Hepatocyte (in vitro differentiated cells): ENCODE results near the gene ATF3. TPM values are rescaled to one million over a fixed set of nuclear protein-coding genes. Genes with fewer than 3 reads are reported as not detected.

Experiments used
- DNase-seq: peaks from one replicate; pipeline ENCODE4 v3.0.0-alpha.2; 2016; ENCODE audit warnings: low spot score
- H2AFZ ChIP-seq: fragments of 200-600 bp; sonication (generic); 2 replicates; pipeline ENCODE4 v1.6.0; 2016; ENCODE audit warnings: antibody characterized with exemption, mild to moderate bottlenecking
- H3K27ac ChIP-seq: fragments of 200-600 bp; sonication (generic); 2 replicates; pipeline ENCODE4 v1.5.1; 2016; ENCODE audit warnings: mild to moderate bottlenecking
- H3K27me3 ChIP-seq: fragments of 200-600 bp; sonication (generic); 2 replicates; pipeline ENCODE4 v1.6.1; 2016
- H3K36me3 ChIP-seq: fragments of 200-600 bp; sonication (generic); replicated peaks from 2 replicates; pipeline ENCODE4 v1.5.1; 2016; ENCODE audit warnings: low read depth; ENCODE audit not compliant: insufficient read depth
- H3K4me1 ChIP-seq: fragments of 200-600 bp; sonication (generic); 2 replicates; pipeline ENCODE4 v1.5.1; 2016; ENCODE audit warnings: mild to moderate bottlenecking, moderate library complexity; ENCODE audit not compliant: insufficient read depth
- H3K4me2 ChIP-seq: fragments of 200-600 bp; sonication (generic); 2 replicates; pipeline ENCODE4 v1.6.0; 2016
- H3K4me3 ChIP-seq: fragments of 200-600 bp; sonication (generic); 2 replicates; pipeline ENCODE4 v1.5.1; 2016; ENCODE audit warnings: mild to moderate bottlenecking
- H3K79me2 ChIP-seq: fragments of 200-600 bp; sonication (generic); 2 replicates; pipeline ENCODE4 v1.6.0; 2017; ENCODE audit warnings: mild to moderate bottlenecking
- H3K9me2 ChIP-seq: fragments of 200-600 bp; sonication (generic); replicated peaks from 2 replicates; pipeline ENCODE4 v1.6.0; 2017; ENCODE audit warnings: mild to moderate bottlenecking; ENCODE audit not compliant: insufficient read depth
- H3K9me3 ChIP-seq: fragments of 200-600 bp; sonication (generic); 2 replicates; pipeline ENCODE4 v1.5.1; 2016; ENCODE audit warnings: low read depth, mild to moderate bottlenecking
- H4K20me1 ChIP-seq: fragments of 200-600 bp; sonication (generic); 2 replicates; pipeline ENCODE4 v1.6.0; 2016; ENCODE audit warnings: mild to moderate bottlenecking; ENCODE audit not compliant: insufficient read depth, poor library complexity, severe bottlenecking
- EZH2 ChIP-seq: fragments of 200-600 bp; sonication (generic); IDR thresholded peaks from 2 replicates; pipeline ENCODE4 v1.6.1; 2016; ENCODE audit warnings: antibody characterized with exemption, mild to moderate bottlenecking, borderline replicate concordance
- EZH2phosphoT487 ChIP-seq: fragments of 200-600 bp; sonication (generic); IDR thresholded peaks from one replicate; pipeline ENCODE4 v1.6.1; 2018; ENCODE audit warnings: antibody characterized with exemption, mild to moderate bottlenecking, low read depth, moderate library complexity; ENCODE audit not compliant: unreplicated experiment, severe bottlenecking
- WGBS: methylation state at CpG from one replicate; pipeline ENCODE4 v1.1.6; 2016; ENCODE audit warnings: low lambda C conversion rate; ENCODE audit errors: missing lambda C conversion rate; 5-methylcytosine and 5-hydroxymethylcytosine counted together
- polyA plus RNA-seq: library from polyadenylated mRNA; unstranded; fragments of >200 nt; fragmentation: Nextera tagmentation; extraction: Ambion mirVana; gene quantifications from 2 replicates; pipeline ENCODE4 v1.2.1, GENCODE V29; 2016
- total RNA-seq: library from RNA; depleted of rRNA; stranded (reverse); fragments of >200 nt; gene quantifications from 2 replicates; pipeline ENCODE4 v1.2.3, GENCODE V29; 2014
- TF ChIP-seq, protein P1 (sequence below): fragments of 200-600 bp; sonication (generic); IDR thresholded peaks from 2 replicates; pipeline ENCODE4 v1.5.1; 2016; ENCODE audit warnings: antibody characterized with exemption, mild to moderate bottlenecking; ENCODE audit not compliant: poor library complexity

ATF3 gene
- total and polyA plus RNA-seq, 2 experiments from 2014 or later = 128 to 129 TPM

DNA sequence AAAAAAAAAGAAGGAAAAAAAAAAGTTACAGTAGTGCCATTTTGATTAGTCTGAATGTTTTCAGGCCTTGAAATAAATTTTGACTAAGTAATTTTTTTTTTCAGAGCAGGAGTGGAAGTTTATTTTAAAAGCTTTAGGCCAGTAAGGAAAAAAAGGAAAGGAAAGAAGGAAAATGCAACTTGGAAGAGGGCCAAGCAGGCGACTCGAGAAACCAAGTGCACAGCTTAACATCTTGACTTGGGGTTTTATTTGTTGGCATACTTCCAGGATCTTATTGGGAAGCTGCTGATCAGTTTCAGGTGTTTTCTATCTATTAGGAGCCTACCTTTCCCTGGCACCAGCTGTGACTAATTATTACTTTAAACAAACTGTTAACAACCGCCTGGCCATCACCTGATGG lies 41.7 kb downstream of the ATF3 start:
- H3K79me2 ChIP-seq = no peaks in the 10 kb centered on the region
- no peaks in the 10 kb centered on the region for H3K9me2 ChIP-seq
- no peaks in the 10 kb centered on the region for H3K27me3 ChIP-seq
- WGBS = 43% methylated on average over 3 of the region's 3 CpGs
- H2AFZ ChIP-seq = no peak overlapping the region
- H3K4me1 ChIP-seq = peaks cover 8% of the 10 kb centered on the region
- no peaks in the 10 kb centered on the region for H3K9me3 ChIP-seq
- no peak for DNase-seq
- H3K4me3 ChIP-seq = no peak overlapping the region
- no peak overlapping the region for H3K27ac ChIP-seq
- H3K4me2 ChIP-seq = no peak overlapping the region
- no peaks in the 10 kb centered on the region for H4K20me1 ChIP-seq
- no peak for TF ChIP-seq EZH2
- TF ChIP-seq, protein P1, sequence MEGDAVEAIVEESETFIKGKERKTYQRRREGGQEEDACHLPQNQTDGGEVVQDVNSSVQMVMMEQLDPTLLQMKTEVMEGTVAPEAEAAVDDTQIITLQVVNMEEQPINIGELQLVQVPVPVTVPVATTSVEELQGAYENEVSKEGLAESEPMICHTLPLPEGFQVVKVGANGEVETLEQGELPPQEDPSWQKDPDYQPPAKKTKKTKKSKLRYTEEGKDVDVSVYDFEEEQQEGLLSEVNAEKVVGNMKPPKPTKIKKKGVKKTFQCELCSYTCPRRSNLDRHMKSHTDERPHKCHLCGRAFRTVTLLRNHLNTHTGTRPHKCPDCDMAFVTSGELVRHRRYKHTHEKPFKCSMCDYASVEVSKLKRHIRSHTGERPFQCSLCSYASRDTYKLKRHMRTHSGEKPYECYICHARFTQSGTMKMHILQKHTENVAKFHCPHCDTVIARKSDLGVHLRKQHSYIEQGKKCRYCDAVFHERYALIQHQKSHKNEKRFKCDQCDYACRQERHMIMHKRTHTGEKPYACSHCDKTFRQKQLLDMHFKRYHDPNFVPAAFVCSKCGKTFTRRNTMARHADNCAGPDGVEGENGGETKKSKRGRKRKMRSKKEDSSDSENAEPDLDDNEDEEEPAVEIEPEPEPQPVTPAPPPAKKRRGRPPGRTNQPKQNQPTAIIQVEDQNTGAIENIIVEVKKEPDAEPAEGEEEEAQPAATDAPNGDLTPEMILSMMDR = no peak
- no peak for TF ChIP-seq EZH2phosphoT487
- H3K36me3 ChIP-seq = no peaks in the 10 kb centered on the region

DNA sequence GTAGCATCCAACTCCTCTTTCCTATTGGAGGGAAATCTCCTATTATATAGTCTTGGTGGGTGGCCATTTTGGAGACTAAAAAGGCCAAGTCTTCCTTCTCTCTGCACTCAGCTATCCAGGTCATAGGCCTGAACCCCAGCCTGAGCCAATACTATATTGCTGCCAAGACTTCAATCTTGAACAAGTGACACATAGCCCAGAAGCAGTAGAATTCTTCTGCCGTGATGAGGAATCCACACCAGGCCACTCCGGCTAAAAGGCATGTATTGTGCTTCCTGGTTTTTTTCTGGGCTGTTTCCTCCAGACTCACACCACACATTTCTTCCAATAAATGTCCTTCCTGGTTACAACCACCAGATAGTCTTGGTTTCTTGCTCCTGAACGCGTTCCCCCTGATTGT lies 43.0 kb downstream of the ATF3 start:
- Histone ChIP-seq H3K4me3 (no peak overlapping the region), H3K4me2 (no peak overlapping the region), H2AFZ (no peak overlapping the region), H3K27me3 (no peaks in the 10 kb centered on the region), H3K36me3 (no peaks in the 10 kb centered on the region), H3K4me1 (no peaks in the 10 kb centered on the region), H4K20me1 (no peaks in the 10 kb centered on the region), H3K9me2 (no peaks in the 10 kb centered on the region), H3K27ac (no peak overlapping the region), H3K79me2 (no peaks in the 10 kb centered on the region), H3K9me3 (no peaks in the 10 kb centered on the region)
- TF ChIP-seq EZH2 = no peak
- TF ChIP-seq, protein P1 = no peak
- no peak for TF ChIP-seq EZH2phosphoT487
- DNase-seq = no peak
- WGBS = 94% methylated on average over 4 of the region's 4 CpGs

DNA sequence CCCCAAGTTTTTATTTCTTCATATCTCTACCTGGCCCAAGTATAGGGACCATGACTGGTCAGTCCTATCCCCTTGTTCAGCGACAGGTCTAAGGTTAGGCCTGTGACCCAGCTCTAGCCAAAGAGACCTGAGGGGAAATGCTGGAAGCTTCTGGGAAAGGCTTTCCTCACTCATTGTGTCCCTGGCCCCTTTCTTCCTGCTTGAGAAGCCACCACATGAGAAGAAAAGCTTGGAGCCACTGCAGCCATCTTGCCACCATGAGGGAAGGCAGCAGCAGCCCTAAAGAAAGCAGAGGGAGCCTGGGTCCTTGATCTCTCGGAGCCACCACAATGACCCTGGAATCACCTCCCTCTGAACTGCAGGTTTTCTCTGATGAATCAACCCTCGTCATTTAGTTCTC lies 43.4 kb downstream of the ATF3 start:
- no peak overlapping the region for H3K4me3 ChIP-seq
- no peaks in the 10 kb centered on the region for H3K27me3 ChIP-seq
- no peak overlapping the region for H3K27ac ChIP-seq
- TF ChIP-seq EZH2 = no peak
- no peak for TF ChIP-seq EZH2phosphoT487
- no peaks in the 10 kb centered on the region for H3K79me2 ChIP-seq
- no peak overlapping the region for H2AFZ ChIP-seq
- H3K4me1 ChIP-seq = no peaks in the 10 kb centered on the region
- no peak for DNase-seq
- H3K4me2 ChIP-seq = no peak overlapping the region
- H3K9me2 ChIP-seq = no peaks in the 10 kb centered on the region
- no peaks in the 10 kb centered on the region for H4K20me1 ChIP-seq
- WGBS = 98% methylated on average over 3 of the region's 3 CpGs
- H3K9me3 ChIP-seq = no peaks in the 10 kb centered on the region
- no peaks in the 10 kb centered on the region for H3K36me3 ChIP-seq

DNA sequence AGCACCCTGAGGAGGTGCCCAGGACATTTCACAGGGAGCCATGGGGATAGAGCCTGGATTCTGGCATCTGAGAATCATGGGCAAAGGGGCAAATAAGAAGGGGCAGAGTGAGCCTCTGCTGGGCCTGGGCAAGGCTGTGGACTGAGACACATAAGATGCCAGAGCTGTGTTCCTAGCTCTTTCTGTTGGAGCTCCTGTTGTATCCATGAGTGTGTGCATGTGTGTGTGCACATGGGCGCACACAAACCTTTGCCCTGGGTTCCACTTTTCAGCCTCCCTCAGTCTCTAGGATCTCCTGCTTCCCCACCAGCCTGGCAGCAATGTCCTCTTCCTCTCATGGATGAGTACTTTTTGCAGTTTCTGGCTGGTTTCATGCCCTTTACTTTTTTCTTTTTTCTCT lies 44.0 kb downstream of the ATF3 start:
- H4K20me1 ChIP-seq = no peaks in the 10 kb centered on the region
- H3K4me2 ChIP-seq = no peak overlapping the region
- no peaks in the 10 kb centered on the region for H3K9me3 ChIP-seq
- no peak overlapping the region for H3K27ac ChIP-seq
- 96% methylated on average over 1 of the region's 1 CpG for WGBS
- H3K79me2 ChIP-seq = no peaks in the 10 kb centered on the region
- no peaks in the 10 kb centered on the region for H3K9me2 ChIP-seq
- no peaks in the 10 kb centered on the region for H3K27me3 ChIP-seq
- TF ChIP-seq EZH2phosphoT487 = no peak
- no peak overlapping the region for H2AFZ ChIP-seq
- no peaks in the 10 kb centered on the region for H3K36me3 ChIP-seq
- H3K4me1 ChIP-seq = no peaks in the 10 kb centered on the region
- no peak for DNase-seq
- no peak overlapping the region for H3K4me3 ChIP-seq
